ENCODE measurements around the gene FOXP4.

Gene FOXP4

DNA sequence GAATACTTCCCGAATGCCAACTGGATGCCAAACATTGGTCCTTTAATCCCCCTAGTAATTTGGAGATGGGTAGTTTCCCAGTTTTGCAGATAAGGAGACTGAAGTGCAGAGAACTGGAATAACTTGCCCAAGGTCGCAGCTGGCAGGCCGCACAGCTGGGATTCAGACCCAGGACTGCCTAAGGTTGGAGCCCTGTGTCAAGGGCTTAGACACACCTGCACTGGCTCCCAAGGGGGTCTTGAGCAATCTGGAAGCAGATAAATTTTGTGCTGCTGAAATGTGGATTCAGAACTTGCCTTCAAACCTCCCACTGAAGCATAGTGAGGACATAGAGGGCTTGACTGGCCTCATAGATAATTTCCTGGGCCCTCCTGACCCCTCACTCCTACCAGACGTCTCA is 30.5 kb downstream of the FOXP4 start:
- Histone ChIP-seq H3K27ac (ENCODE audit: low read depth, low read length, poor library complexity, severe bottlenecking) (no peak overlapping the region), H3K79me2 (ENCODE audit: insufficient read depth, low read length) (no peaks in the 10 kb centered on the region), H3K9me3 (ENCODE audit: low read length) (no peaks in the 10 kb centered on the region), H3K27me3 (ENCODE audit: insufficient read depth, low read length) (no peaks in the 10 kb centered on the region), H3F3A (ENCODE audit: insufficient read depth, low read length) (no peaks in the 10 kb centered on the region), H3K4me2 (ENCODE audit: low read length) (no peak overlapping the region), H3K4me1 (ENCODE audit: insufficient read depth, low read length, severe bottlenecking) (no peaks in the 10 kb centered on the region), H4K20me1 (ENCODE audit: insufficient read depth, low read length) (no peaks in the 10 kb centered on the region), H3K36me3 (ENCODE audit: insufficient read depth, low read length) (no peaks in the 10 kb centered on the region; the same call in 1 of the 2 replicates), H3K4me3 (ENCODE audit: low read depth, low read length, poor library complexity, severe bottlenecking) (no peak overlapping the region), H3K9ac (ENCODE audit: low read length) (no peak overlapping the region), H2AFZ (ENCODE audit: low read length) (no peak overlapping the region), H3K9me2 (ENCODE audit: low read depth, low read length) (no peaks in the 10 kb centered on the region)
- TF ChIP-seq, protein P1, sequence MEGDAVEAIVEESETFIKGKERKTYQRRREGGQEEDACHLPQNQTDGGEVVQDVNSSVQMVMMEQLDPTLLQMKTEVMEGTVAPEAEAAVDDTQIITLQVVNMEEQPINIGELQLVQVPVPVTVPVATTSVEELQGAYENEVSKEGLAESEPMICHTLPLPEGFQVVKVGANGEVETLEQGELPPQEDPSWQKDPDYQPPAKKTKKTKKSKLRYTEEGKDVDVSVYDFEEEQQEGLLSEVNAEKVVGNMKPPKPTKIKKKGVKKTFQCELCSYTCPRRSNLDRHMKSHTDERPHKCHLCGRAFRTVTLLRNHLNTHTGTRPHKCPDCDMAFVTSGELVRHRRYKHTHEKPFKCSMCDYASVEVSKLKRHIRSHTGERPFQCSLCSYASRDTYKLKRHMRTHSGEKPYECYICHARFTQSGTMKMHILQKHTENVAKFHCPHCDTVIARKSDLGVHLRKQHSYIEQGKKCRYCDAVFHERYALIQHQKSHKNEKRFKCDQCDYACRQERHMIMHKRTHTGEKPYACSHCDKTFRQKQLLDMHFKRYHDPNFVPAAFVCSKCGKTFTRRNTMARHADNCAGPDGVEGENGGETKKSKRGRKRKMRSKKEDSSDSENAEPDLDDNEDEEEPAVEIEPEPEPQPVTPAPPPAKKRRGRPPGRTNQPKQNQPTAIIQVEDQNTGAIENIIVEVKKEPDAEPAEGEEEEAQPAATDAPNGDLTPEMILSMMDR (IDR thresholded peaks at IDR 0.05; ENCODE audit: low read length), result no peak
- no peak for TF ChIP-seq EZH2 (IDR thresholded peaks at IDR 0.05; ENCODE audit: borderline replicate concordance, low read length)

DNA sequence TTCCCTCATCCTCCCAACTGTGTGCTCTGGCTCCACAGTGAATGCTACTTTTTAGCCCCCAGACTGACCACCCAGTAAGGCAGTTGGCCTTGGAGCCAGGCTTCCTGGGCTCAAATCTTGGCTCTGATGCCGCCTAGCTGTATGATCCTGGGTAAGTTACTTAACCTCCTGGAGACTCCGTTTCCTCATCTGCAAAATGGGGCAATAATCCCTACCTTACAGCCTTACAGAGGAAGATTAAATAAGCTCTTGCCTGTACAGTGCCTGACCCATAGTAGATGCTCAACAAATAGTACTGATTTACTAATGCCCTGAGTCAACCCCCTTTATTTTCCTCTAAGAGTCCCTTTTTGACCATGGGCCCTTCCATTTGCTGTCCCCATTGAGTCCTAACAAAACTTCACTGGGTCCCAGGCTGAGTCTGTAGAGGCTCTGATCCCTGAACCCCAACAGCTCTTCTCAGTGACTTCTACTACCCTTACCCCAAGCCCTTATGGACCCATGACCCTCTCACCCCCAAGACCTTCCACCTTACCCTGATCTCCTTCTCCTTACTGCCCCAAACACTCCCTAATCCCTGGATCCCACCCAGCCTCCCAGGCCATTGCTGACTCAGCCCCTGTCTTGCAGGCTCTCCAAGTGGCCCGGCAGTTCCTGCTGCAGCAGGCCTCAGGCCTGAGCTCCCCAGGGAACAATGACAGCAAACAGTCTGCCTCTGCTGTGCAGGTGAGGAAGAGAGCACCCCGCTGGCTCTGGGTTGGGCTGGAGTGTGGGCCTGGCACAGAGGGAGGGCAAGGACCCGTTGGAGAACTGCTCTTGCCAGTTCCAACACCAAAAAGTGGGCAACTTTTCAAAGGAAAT is 31.4 kb downstream of the FOXP4 start:
- Histone ChIP-seq H3K36me3 (ENCODE audit: insufficient read depth, low read length) (no peaks in the 10 kb centered on the region; the same call in 1 of the 2 replicates), H3K79me2 (ENCODE audit: insufficient read depth, low read length) (no peaks in the 10 kb centered on the region), H3K4me3 (ENCODE audit: low read depth, low read length, poor library complexity, severe bottlenecking) (no peak overlapping the region), H4K20me1 (ENCODE audit: insufficient read depth, low read length) (no peaks in the 10 kb centered on the region), H3K27me3 (ENCODE audit: insufficient read depth, low read length) (no peaks in the 10 kb centered on the region), H3K27ac (ENCODE audit: low read depth, low read length, poor library complexity, severe bottlenecking) (no peak overlapping the region), H3K4me1 (ENCODE audit: insufficient read depth, low read length, severe bottlenecking) (no peaks in the 10 kb centered on the region), H3F3A (ENCODE audit: insufficient read depth, low read length) (no peaks in the 10 kb centered on the region), H2AFZ (ENCODE audit: low read length) (no peak overlapping the region), H3K9ac (ENCODE audit: low read length) (no peak overlapping the region), H3K9me3 (ENCODE audit: low read length) (no peaks in the 10 kb centered on the region), H3K9me2 (ENCODE audit: low read depth, low read length) (no peaks in the 10 kb centered on the region), H3K4me2 (ENCODE audit: low read length) (no peak overlapping the region)
- TF ChIP-seq, protein P1 (IDR thresholded peaks at IDR 0.05; ENCODE audit: low read length), result no peak
- TF ChIP-seq EZH2 (IDR thresholded peaks at IDR 0.05; ENCODE audit: borderline replicate concordance, low read length), result no peak

DNA sequence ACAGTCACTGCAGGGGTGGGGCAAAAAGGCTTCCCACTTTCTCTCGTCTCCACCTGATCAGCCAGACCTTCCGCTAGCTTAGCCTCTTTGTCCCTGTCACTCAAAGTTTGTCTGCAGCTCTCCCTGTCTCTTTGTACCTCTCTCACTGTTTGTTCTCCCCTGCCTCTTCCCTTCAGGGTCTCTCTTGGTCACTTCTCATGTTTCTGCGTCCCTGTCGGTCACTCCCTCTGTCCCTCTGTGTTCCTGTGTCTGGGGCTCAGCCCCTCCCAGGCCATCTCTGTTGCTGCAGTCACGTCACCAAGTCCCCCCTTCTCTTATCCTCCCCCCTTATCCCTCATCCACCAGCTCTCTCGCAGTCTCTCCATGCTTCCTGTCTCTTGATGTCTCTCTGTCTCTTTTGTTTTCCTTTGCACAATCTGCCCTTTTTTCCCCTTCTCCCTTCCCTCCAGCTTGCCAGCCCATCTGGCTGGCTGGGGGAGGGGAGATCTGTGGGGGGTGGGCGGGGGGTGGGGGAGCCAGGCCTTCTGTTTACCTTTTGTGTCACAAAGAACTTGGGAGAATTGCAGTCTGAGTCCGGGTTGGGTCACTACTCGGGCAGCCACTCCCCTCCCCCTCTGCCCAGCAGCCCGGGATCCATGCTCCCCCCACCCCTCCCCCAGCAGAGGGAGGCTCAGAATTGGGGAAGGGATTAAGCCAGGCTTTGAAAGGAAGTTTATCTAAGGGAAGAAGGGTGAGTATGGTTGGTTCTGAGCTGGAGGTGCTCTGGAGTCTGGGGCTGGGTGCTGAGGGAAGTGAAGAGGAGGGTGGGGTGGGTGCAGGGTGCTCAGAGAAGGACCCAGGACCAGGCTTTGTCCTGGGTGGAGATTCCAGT is 32.3 kb downstream of the FOXP4 start:
- H3K4me1 ChIP-seq (ENCODE audit: insufficient read depth, low read length, severe bottlenecking), result no peaks in the 10 kb centered on the region
- no peaks in the 10 kb centered on the region for H4K20me1 ChIP-seq (ENCODE audit: insufficient read depth, low read length)
- no peaks in the 10 kb centered on the region for H3K9me3 ChIP-seq (ENCODE audit: low read length)
- no peaks in the 10 kb centered on the region for H3F3A ChIP-seq (ENCODE audit: insufficient read depth, low read length)
- H2AFZ ChIP-seq (ENCODE audit: low read length), result no peak overlapping the region
- no peaks in the 10 kb centered on the region for H3K79me2 ChIP-seq (ENCODE audit: insufficient read depth, low read length)
- H3K27me3 ChIP-seq (ENCODE audit: insufficient read depth, low read length), result no peaks in the 10 kb centered on the region
- no peaks in the 10 kb centered on the region for H3K9me2 ChIP-seq (ENCODE audit: low read depth, low read length)
- H3K27ac ChIP-seq (ENCODE audit: low read depth, low read length, poor library complexity, severe bottlenecking), result no peak overlapping the region
- H3K9ac ChIP-seq (ENCODE audit: low read length), result no peak overlapping the region
- H3K4me2 ChIP-seq (ENCODE audit: low read length), result no peak overlapping the region
- H3K36me3 ChIP-seq (ENCODE audit: insufficient read depth, low read length), result no peaks in the 10 kb centered on the region; the same call in 1 of the 2 replicates
- no peak overlapping the region for H3K4me3 ChIP-seq (ENCODE audit: low read depth, low read length, poor library complexity, severe bottlenecking)
- no peak for TF ChIP-seq EZH2 (IDR thresholded peaks at IDR 0.05; ENCODE audit: borderline replicate concordance, low read length)

Data from OCI-LY1 (cell line).